HepG2 (cell line): ENCODE results near the gene PRDX5. TPM values are rescaled to one million over a fixed set of nuclear protein-coding genes. Genes with fewer than 3 reads are reported as not detected.

Experiments
- BHLHE40 ChIP-seq: IDR thresholded peaks from 2 replicates; pipeline ENCODE4 v1.6.1; 2011; ENCODE audit warnings: low read length, improper control_type of control experiment
- CCDC6 ChIP-seq: sonication (generic); formaldehyde crosslinking; IDR thresholded peaks from 2 replicates; pipeline ENCODE4 v1.8.1; 2022; ENCODE audit warnings: mild to moderate bottlenecking, missing genetic modification reagents, moderate library complexity
- MBNL3 ChIP-seq: fragments of 250-450 bp; sonication (Bioruptor Pico); conservative IDR thresholded peaks from 2 replicates; pipeline ENCODE4 v1.8.0; 2022; ENCODE audit warnings: mild to moderate bottlenecking, inconsistent platforms
- MXD4 ChIP-seq: IDR thresholded peaks from 2 replicates; pipeline ENCODE4 v1.6.1; 2016; ENCODE audit warnings: mild to moderate bottlenecking, missing biosample characterization, missing genetic modification reagents
- MYC ChIP-seq: sonication (generic); formaldehyde crosslinking; IDR thresholded peaks from 2 replicates; pipeline ENCODE4 v1.9.0; 2021; ENCODE audit warnings: missing genetic modification reagents, borderline replicate concordance
- PCBP1 ChIP-seq: fragments of 200-400 bp; formaldehyde crosslinking; IDR thresholded peaks from 2 replicates; pipeline ENCODE4 v1.6.1; 2017; ENCODE audit warnings: mild to moderate bottlenecking, low read depth, low read length, borderline replicate concordance
- RELA ChIP-seq: sonication (generic); formaldehyde crosslinking; IDR thresholded peaks from 2 replicates; pipeline ENCODE4 v1.4.0; 2020; ENCODE audit warnings: missing genetic modification reagents
- RFXANK ChIP-seq: IDR thresholded peaks from 2 replicates; pipeline ENCODE4 v1.6.1; 2016
- SALL1 ChIP-seq: sonication (generic); formaldehyde crosslinking; IDR thresholded peaks from 2 replicates; pipeline ENCODE4 v1.8.0; 2022; ENCODE audit warnings: mild to moderate bottlenecking, missing genetic modification reagents
- SP1 ChIP-seq, 2 experiments: fragments of 450-650 bp in 1 of 2; sonication (generic) in 1 of 2; formaldehyde crosslinking in 1 of 2; IDR thresholded peaks; 2 replicates each; pipeline versions ENCODE4 v1.4.0 to v1.6.1; 2016 to 2020; ENCODE audit warnings: missing genetic modification reagents in 1 of 2
- TRIM24 ChIP-seq: sonication (generic); formaldehyde crosslinking; IDR thresholded peaks from 2 replicates; pipeline ENCODE4 v1.8.0; 2022; ENCODE audit warnings: mild to moderate bottlenecking, missing genetic modification reagents
- ZBTB7B ChIP-seq: sonication (generic); formaldehyde crosslinking; IDR thresholded peaks from 2 replicates; pipeline ENCODE4 v1.4.0; 2020; ENCODE audit warnings: missing genetic modification reagents
- ZMAT3 ChIP-seq: sonication (generic); formaldehyde crosslinking; conservative IDR thresholded peaks from 2 replicates; pipeline ENCODE4 v1.7.0; 2021; ENCODE audit warnings: missing genetic modification reagents
- ZNF563 ChIP-seq: sonication (generic); formaldehyde crosslinking; IDR thresholded peaks from 2 replicates; pipeline ENCODE4 v1.8.0; 2022; ENCODE audit warnings: mild to moderate bottlenecking, moderate library complexity, missing genetic modification reagents
- polyA plus RNA-seq, 8 experiments: library from polyadenylated mRNA; depleted of rRNA in 3 of 8; stranded (reverse) in 7 of 8; unstranded in 1 of 8; fragments of >200 nt; fragmentation: Illumina TruSeq in 4 of 8; extraction: Trizol in 4 of 8; gene quantifications; 2 replicates each; pipeline versions ENCODE4 v1.2.1 to v1.2.3, GENCODE V29; 2011 to 2016; ENCODE audit warnings: low read depth in 4 of 8, missing spikeins in 1 of 8, mixed read lengths in 1 of 8; ENCODE audit not compliant: insufficient read depth in 1 of 8
- total RNA-seq, 5 experiments: library from RNA; depleted of rRNA; stranded (reverse); fragments of >200 nt; fragmentation: Illumina TruSeq; extraction: Trizol; gene quantifications; 2 replicates each; pipeline ENCODE4 v1.2.3, GENCODE V29; 2016; ENCODE audit warnings: low read depth in 1 of 5
- TF ChIP-seq, protein P1 (sequence below): IDR thresholded peaks from 2 replicates; pipeline ENCODE4 v1.6.1; 2016; ENCODE audit warnings: mild to moderate bottlenecking
- TF ChIP-seq, protein P2 (sequence below): sonication (generic); formaldehyde crosslinking; IDR thresholded peaks from 2 replicates; pipeline ENCODE4 v1.4.0; 2020; ENCODE audit warnings: missing genetic modification reagents
- TF ChIP-seq, protein P3 (sequence below): IDR thresholded peaks from 2 replicates; pipeline ENCODE4 v1.6.1; 2016; ENCODE audit warnings: mild to moderate bottlenecking, missing biosample characterization, missing genetic modification reagents
- TF ChIP-seq, protein P4 (sequence below): sonication (generic); formaldehyde crosslinking; IDR thresholded peaks from 2 replicates; pipeline ENCODE4 v1.5.0; 2020; ENCODE audit warnings: mild to moderate bottlenecking, missing genetic modification reagents, borderline replicate concordance

PRDX5 gene
- total and polyA plus RNA-seq, 2 of the 13 experiments (the other 11 are each of a cell fraction or from before 2014, with no cell fraction given) = 215 to 311 TPM

DNA sequence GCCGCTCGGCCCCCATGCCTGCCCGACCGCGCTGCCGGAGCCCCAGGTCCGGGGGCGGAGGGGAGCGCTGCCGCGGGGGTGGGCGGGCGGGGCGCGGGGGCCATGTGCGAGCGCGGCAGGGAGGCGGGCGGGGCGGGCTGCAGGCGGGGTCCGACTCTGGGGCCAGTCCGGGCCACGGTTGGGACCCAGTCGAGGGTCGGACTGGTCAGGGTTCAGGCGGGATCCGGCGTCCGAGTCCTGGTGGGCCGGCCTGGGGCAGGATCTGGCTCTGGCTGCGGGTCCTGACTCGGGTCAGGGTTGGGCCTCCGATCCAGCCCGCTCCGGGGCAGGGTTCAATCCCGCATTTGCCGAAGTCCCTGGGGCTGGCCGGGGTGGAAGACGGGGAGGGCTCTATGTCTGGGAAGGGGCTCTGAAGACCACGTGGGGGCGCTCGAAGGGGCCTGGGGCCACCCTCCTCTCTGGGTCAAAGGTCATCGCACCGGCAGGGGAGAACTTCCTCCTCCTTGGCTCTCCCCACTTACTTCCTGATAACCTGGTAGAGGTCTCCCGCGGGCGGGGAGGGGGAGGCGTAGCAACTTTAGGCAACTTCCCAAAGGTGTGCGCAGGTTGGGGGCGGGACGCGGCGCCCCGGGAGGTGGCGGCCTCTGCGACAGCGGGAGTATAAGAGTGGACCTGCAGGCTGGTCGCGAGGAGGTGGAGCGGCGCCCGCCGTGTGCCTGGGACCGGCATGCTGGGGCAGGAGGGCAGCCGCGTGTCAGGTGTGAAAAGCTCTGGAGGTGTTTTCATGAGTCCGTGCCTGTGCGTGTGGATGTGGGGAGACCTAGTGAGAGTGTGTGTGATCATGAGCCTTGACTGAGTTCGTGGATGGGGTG, 12.0 kb upstream of the PRDX5 start (continued):
- TF ChIP-seq, protein P1, sequence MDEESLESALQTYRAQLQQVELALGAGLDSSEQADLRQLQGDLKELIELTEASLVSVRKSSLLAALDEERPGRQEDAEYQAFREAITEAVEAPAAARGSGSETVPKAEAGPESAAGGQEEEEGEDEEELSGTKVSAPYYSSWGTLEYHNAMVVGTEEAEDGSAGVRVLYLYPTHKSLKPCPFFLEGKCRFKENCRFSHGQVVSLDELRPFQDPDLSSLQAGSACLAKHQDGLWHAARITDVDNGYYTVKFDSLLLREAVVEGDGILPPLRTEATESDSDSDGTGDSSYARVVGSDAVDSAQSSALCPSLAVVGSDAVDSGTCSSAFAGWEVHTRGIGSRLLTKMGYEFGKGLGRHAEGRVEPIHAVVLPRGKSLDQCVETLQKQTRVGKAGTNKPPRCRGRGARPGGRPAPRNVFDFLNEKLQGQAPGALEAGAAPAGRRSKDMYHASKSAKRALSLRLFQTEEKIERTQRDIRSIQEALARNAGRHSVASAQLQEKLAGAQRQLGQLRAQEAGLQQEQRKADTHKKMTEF (CRISPR knock-in tag) = peak; percentile 55; the same call in 1 of the 2 replicates
- peak; percentile 80; the same call in 1 of the 2 replicates for TF ChIP-seq MYC (CRISPR knock-in tag)
- TF ChIP-seq, protein P2, sequence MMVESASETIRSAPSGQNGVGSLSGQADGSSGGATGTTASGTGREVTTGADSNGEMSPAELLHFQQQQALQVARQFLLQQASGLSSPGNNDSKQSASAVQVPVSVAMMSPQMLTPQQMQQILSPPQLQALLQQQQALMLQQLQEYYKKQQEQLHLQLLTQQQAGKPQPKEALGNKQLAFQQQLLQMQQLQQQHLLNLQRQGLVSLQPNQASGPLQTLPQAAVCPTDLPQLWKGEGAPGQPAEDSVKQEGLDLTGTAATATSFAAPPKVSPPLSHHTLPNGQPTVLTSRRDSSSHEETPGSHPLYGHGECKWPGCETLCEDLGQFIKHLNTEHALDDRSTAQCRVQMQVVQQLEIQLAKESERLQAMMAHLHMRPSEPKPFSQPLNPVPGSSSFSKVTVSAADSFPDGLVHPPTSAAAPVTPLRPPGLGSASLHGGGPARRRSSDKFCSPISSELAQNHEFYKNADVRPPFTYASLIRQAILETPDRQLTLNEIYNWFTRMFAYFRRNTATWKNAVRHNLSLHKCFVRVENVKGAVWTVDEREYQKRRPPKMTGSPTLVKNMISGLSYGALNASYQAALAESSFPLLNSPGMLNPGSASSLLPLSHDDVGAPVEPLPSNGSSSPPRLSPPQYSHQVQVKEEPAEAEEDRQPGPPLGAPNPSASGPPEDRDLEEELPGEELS (CRISPR knock-in tag) = peak; percentile 8; the same call in 1 of the 2 replicates
- TF ChIP-seq TRIM24 (CRISPR knock-in tag) = no peak
- TF ChIP-seq SP1 (IDR thresholded peaks at IDR 0.05) = no peak
- 0 out of 2 replicates have a peak, but pooled peaks have one; percentile 9 for TF ChIP-seq SP1 (CRISPR knock-in tag; IDR thresholded peaks at IDR 0.05)
- TF ChIP-seq RELA = no peak
- peak; percentile 73 for TF ChIP-seq ZBTB7B (CRISPR knock-in tag)
- TF ChIP-seq ZNF563 (CRISPR knock-in tag) = no peak
- no peak for TF ChIP-seq RFXANK (CRISPR knock-in tag)
- TF ChIP-seq MBNL3 (CRISPR knock-in tag) = no peak
- TF ChIP-seq, protein P3, sequence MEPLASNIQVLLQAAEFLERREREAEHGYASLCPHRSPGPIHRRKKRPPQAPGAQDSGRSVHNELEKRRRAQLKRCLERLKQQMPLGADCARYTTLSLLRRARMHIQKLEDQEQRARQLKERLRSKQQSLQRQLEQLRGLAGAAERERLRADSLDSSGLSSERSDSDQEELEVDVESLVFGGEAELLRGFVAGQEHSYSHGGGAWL (CRISPR knock-in tag) = peak; percentile 53
- TF ChIP-seq CCDC6 = no peak
- TF ChIP-seq, protein P4, sequence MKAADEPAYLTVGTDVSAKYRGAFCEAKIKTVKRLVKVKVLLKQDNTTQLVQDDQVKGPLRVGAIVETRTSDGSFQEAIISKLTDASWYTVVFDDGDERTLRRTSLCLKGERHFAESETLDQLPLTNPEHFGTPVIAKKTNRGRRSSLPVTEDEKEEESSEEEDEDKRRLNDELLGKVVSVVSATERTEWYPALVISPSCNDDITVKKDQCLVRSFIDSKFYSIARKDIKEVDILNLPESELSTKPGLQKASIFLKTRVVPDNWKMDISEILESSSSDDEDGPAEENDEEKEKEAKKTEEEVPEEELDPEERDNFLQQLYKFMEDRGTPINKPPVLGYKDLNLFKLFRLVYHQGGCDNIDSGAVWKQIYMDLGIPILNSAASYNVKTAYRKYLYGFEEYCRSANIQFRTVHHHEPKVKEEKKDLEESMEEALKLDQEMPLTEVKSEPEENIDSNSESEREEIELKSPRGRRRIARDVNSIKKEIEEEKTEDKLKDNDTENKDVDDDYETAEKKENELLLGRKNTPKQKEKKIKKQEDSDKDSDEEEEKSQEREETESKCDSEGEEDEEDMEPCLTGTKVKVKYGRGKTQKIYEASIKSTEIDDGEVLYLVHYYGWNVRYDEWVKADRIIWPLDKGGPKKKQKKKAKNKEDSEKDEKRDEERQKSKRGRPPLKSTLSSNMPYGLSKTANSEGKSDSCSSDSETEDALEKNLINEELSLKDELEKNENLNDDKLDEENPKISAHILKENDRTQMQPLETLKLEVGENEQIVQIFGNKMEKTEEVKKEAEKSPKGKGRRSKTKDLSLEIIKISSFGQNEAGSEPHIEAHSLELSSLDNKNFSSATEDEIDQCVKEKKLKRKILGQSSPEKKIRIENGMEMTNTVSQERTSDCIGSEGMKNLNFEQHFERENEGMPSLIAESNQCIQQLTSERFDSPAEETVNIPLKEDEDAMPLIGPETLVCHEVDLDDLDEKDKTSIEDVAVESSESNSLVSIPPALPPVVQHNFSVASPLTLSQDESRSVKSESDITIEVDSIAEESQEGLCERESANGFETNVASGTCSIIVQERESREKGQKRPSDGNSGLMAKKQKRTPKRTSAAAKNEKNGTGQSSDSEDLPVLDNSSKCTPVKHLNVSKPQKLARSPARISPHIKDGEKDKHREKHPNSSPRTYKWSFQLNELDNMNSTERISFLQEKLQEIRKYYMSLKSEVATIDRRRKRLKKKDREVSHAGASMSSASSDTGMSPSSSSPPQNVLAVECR (CRISPR knock-in tag) = peak; percentile 88; the same call in 1 of the 2 replicates
- no peak for TF ChIP-seq BHLHE40
- TF ChIP-seq PCBP1 = no peak
- peak; percentile 34; the same call in 1 of the 2 replicates for TF ChIP-seq SALL1 (CRISPR knock-in tag)
- peak; percentile 90 for TF ChIP-seq MXD4 (CRISPR knock-in tag)
- TF ChIP-seq ZMAT3 (CRISPR knock-in tag) = no peak
